Measurements from ENCODE around the gene ATXN7L1.

GRCh38 chr7:105677410-105677730, 199.0 kb downstream of the ATXN7L1 start:
- TF ChIP-seq CTCF (IDR thresholded peaks at IDR 0.05) (no peak), POLR2A (IDR thresholded peaks at IDR 0.05) (no peak), EP300 (IDR thresholded peaks at IDR 0.05) (no peak)
